ENCODE measurements around the gene ETV2. TPM values are rescaled to one million over a fixed set of nuclear protein-coding genes. Genes with fewer than 3 reads are reported as not detected.
"Not testable (repeated sequence)": the region's sequence is repeated elsewhere in the genome, so short reads cannot be mapped to it uniquely, and the experiment has no call there.

The ETV2 gene
- total RNA-seq, 1 donor from 2014 or later: 1.4 TPM

DNA sequence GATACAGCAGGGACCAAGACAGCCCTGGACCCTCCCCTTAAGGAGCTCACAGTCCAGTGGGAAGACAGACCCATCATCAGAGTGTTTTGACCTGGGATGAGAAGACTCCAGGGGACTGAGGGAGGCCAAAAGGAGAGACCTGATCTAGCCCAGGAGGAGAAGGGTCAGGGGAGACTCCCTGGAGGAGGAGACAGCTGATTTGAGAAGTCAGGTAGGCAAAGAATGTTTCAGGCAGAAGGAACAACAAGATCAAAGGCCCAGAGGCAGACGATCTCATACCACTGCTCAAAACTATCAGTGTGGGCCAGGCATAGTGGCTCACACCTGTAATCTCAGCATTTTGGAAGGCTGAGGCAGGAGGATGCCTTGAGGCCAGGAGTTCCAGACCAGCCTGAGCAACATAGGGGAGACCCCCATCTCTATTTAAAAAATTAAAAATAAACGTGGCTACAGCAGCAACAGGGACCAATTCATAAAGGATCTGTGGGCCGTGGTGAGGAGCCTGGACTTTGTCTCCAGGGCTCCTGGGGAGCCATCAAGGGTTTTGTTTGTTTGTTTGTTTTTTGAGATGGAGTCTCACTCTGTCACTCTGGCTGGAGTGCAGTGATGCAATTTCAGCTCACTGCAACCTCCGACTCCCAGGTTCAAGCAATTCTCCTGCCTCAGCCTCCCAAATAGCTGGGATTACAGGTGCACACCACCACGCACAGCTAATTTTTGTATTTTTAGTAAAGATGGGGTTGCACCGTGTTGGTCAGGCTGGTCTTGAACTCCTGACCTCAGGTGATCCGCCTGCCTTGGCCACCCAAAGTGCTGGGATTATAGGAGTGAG, 4.4 kb downstream of the ETV2 start:
- H3K27ac Mint-ChIP-seq: no peak overlapping the region
- no peak overlapping the region for H3K4me3 Mint-ChIP-seq
- TF ChIP-seq, protein P1, sequence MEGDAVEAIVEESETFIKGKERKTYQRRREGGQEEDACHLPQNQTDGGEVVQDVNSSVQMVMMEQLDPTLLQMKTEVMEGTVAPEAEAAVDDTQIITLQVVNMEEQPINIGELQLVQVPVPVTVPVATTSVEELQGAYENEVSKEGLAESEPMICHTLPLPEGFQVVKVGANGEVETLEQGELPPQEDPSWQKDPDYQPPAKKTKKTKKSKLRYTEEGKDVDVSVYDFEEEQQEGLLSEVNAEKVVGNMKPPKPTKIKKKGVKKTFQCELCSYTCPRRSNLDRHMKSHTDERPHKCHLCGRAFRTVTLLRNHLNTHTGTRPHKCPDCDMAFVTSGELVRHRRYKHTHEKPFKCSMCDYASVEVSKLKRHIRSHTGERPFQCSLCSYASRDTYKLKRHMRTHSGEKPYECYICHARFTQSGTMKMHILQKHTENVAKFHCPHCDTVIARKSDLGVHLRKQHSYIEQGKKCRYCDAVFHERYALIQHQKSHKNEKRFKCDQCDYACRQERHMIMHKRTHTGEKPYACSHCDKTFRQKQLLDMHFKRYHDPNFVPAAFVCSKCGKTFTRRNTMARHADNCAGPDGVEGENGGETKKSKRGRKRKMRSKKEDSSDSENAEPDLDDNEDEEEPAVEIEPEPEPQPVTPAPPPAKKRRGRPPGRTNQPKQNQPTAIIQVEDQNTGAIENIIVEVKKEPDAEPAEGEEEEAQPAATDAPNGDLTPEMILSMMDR (IDR thresholded peaks at IDR 0.05; ENCODE audit: unreplicated experiment): no peak

DNA sequence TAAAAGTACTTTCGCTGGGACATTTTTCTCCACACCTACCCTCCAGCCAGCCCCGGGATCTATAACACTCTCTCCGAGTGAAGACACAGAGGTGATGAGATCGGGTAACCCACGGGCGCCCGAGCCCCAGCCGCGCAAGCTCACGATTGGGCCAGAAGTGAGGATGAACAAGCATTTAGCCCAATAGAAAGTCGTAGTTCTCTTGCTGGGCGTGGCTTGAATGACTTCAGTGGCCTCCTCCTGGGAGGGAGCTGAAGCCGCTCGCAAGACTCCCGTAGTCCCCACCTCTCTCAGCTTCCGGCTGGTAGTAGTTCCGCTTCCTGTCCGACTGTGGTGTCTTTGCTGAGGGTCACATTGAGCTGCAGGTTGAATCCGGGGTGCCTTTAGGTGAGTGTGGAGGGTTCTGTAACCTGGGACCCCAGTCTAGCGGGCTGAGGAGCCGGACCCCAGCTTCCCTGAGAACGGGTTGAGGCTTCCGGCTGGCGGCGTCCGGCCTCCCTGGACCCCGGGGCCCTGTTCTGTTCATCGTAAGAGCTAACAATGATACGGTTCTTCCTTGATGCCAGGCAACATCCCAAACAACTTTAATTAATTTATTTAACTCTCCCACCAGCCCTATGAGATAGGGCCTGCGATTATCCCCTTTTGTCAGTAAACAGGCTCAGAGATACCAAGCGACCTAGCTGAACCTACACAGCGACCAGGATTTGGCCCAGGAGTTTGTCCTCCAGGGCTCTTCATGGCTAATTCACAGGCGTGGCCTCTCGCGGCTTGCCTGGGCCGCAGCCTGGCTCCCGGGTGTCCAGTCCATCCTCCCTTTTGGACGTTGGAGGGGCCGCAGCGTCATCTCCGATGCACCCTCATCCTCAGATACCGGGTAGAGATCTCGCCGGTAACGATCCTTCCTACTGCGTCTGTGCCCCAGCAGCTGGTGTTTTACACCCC, 6.7 kb downstream of the ETV2 start, which contains the start of gene COX6B1:
COX6B1 (plus strand) TSS at position 307 of the 945 bp plus-strand sequence. CDS start 2,921 bp downstream, outside the sequence.
- TF ChIP-seq, protein P1 (IDR thresholded peaks at IDR 0.05; ENCODE audit: unreplicated experiment): no peak
- Mint-ChIP-seq H3K4me3 (peak within 1 kb of the TSS; percentile 96), H3K27me3 (ENCODE audit: low read depth) (no peaks in the 10 kb centered on the region), H3K27ac (peak within 1 kb of the TSS; percentile 93), H3K36me3 (peaks cover 7% of the 10 kb centered on the region), H3K4me1 (peaks cover 20% of the 10 kb centered on the region), H3K9me3 (no peaks in the 10 kb centered on the region)
- peak; percentile 75 to 86 for DNase-seq (ENCODE audit: low spot score in 2 of 2, unreplicated experiment in 2 of 2)

More for the DNA sequence above, 4.4 kb downstream of the ETV2 start:
- H3K9me3 Mint-ChIP-seq: no peaks in the 10 kb centered on the region
- peaks cover under 1% of the 10 kb centered on the region for H3K36me3 Mint-ChIP-seq
- DNase-seq (ENCODE audit: low spot score in 2 of 2, unreplicated experiment in 2 of 2): no peak
- no peaks in the 10 kb centered on the region for H3K27me3 Mint-ChIP-seq (ENCODE audit: low read depth)
- H3K4me1 Mint-ChIP-seq: peaks cover 25% of the 10 kb centered on the region

DNA sequence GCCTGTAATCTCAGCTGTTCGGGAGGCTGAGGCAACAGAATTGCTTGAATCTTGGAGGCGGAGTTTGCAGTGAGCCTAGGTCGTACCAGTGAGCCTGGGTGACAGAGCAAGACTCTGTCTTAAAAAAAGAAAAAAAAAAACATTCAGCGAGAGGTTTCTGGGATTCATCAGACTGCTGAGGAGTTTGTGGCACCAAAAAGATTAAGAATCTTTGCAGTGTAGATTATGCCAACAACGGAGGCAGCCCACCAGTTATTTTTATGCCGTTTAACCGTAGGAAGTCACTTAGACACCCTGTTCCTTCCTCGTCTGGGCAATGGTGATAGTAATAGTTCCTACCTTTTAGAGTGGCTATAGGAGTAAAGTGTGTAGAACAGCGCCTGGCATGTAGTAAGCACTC, 9.0 kb downstream of the ETV2 start:
- TF ChIP-seq, protein P1 (IDR thresholded peaks at IDR 0.05; ENCODE audit: unreplicated experiment): no peak
- DNase-seq (ENCODE audit: low spot score in 2 of 2, unreplicated experiment in 2 of 2): no peak
- Mint-ChIP-seq H3K4me1 (peaks cover 9% of the 10 kb centered on the region), H3K36me3 (peaks cover 18% of the 10 kb centered on the region), H3K9me3 (no peaks in the 10 kb centered on the region), H3K27me3 (ENCODE audit: low read depth) (no peaks in the 10 kb centered on the region), H3K4me3 (no peak overlapping the region), H3K27ac (no peak overlapping the region)

DNA sequence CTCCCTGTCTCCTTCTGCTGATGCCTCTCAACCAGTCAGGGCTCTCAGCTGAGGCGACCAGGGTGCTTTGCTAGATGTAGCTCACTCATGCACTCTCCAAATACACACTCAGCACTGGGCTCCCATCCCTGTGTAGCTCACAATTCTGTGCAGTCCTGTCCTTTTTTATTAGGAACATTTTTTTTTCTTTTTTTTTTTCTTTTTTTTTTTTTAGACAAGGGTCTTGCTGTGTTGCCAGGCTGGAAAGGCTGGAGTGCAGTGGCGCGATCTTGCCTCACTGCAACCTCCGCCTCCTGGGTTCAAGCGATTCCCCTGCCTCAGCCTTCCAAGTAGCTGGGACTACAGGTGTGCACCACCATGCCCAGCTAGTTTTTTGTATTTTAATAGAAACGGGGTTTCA, 13.3 kb downstream of the ETV2 start:
- H3K36me3 Mint-ChIP-seq: peaks cover 33% of the 10 kb centered on the region

DNA sequence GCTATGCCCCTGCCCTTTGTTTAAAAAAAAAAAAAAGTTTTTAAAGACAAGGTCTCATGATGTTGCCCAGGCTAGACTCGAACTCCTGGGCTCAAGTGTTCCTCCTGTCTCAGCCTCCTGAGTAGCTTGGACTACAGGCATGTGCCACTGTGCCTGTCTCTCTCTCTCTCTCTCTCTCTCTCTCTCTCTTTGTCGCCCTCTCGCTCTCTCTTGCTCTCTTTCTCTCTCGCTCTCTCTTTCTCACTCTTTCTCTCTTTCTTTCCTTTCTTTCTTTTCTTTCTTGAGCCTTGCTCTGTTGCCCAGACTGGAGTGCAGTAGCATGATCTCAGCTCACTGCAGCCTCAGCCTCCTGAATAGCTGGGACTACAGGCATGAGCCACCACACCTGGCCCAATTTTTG, 14.1 kb downstream of the ETV2 start:
- Mint-ChIP-seq H3K4me3 (no peak overlapping the region), H3K9me3 (no peaks in the 10 kb centered on the region), H3K27ac (no peak overlapping the region), H3K36me3 (peaks cover 35% of the 10 kb centered on the region), H3K27me3 (ENCODE audit: low read depth) (no peaks in the 10 kb centered on the region), H3K4me1 (no peaks in the 10 kb centered on the region)
- DNase-seq (ENCODE audit: low spot score in 2 of 2, unreplicated experiment in 2 of 2): no peak
- TF ChIP-seq, protein P1 (IDR thresholded peaks at IDR 0.05; ENCODE audit: unreplicated experiment): no peak

More for the DNA sequence above, 13.3 kb downstream of the ETV2 start:
- H3K4me3 Mint-ChIP-seq; H3K27me3 Mint-ChIP-seq (ENCODE audit: low read depth); H3K4me1 Mint-ChIP-seq; DNase-seq (ENCODE audit: low spot score in 2 of 2, unreplicated experiment in 2 of 2); H3K9me3 Mint-ChIP-seq; H3K27ac Mint-ChIP-seq: not testable (repeated sequence)

Data from mesothelial cell of epicardium (in vitro differentiated cells).